ENCODE data around the gene PRKN.

- no peak for TF ChIP-seq CTCF (IDR thresholded peaks at IDR 0.05; ENCODE audit: low read length)
- no peak for TF ChIP-seq EZH2 (IDR thresholded peaks at IDR 0.05; ENCODE audit: borderline replicate concordance, low read length)
Measured at GRCh38 chr6:162443101-162443500, 284.5 kb downstream of the PRKN start.

All from OCI-LY1 (cell line).